GM23248 (cell line): Measurements from ENCODE around the gene RAC2. TPM values are rescaled to one million over a fixed set of nuclear protein-coding genes. Genes with fewer than 3 reads are reported as not detected.

ENCODE experiments used
- DNase-seq: peaks from one replicate; pipeline ENCODE4 v3.0.0-alpha.2; 2015
- H2AFZ ChIP-seq: fragments of 200-600 bp; sonication (generic); 2 replicates; pipeline ENCODE4 v1.6.1; 2016; ENCODE audit warnings: antibody characterized with exemption
- H3F3A ChIP-seq: fragments of 200-600 bp; sonication (generic); 2 replicates; pipeline ENCODE4 v1.6.1; 2016; ENCODE audit warnings: mild to moderate bottlenecking, antibody characterized with exemption, mixed run types; ENCODE audit not compliant: insufficient read depth
- H3K27ac ChIP-seq: fragments of 200-600 bp; sonication (generic); 2 replicates; pipeline ENCODE4 v1.5.1; 2016; ENCODE audit warnings: mild to moderate bottlenecking
- H3K27me3 ChIP-seq: fragments of 200-600 bp; sonication (generic); replicated peaks from 2 replicates; pipeline ENCODE4 v1.6.1; 2016; ENCODE audit warnings: mild to moderate bottlenecking; ENCODE audit not compliant: insufficient read depth
- H3K36me3 ChIP-seq: fragments of 200-600 bp; sonication (generic); 2 replicates; pipeline ENCODE4 v1.6.1; 2016; ENCODE audit warnings: low read depth, mild to moderate bottlenecking
- H3K4me1 ChIP-seq: fragments of 200-600 bp; sonication (generic); 2 replicates; pipeline ENCODE4 v1.6.1; 2016; ENCODE audit warnings: mild to moderate bottlenecking; ENCODE audit not compliant: insufficient read depth
- H3K4me2 ChIP-seq: fragments of 200-600 bp; sonication (generic); one replicate; pipeline ENCODE4 v1.6.1; 2016; ENCODE audit warnings: mild to moderate bottlenecking; ENCODE audit not compliant: unreplicated experiment
- H3K4me3 ChIP-seq: fragments of 200-600 bp; sonication (generic); 2 replicates; pipeline ENCODE4 v1.5.1; 2016; ENCODE audit warnings: mild to moderate bottlenecking
- H3K79me2 ChIP-seq: fragments of 200-600 bp; sonication (generic); 2 replicates; pipeline ENCODE4 v1.6.1; 2016; ENCODE audit warnings: mild to moderate bottlenecking; ENCODE audit not compliant: insufficient read depth
- H3K9ac ChIP-seq: fragments of 200-600 bp; sonication (generic); 2 replicates; pipeline ENCODE4 v1.6.1; 2016; ENCODE audit warnings: mild to moderate bottlenecking
- H3K9me2 ChIP-seq: fragments of 200-600 bp; sonication (generic); 2 replicates; pipeline ENCODE4 v1.6.1; 2016; ENCODE audit warnings: mixed run types, mild to moderate bottlenecking, moderate library complexity; ENCODE audit not compliant: insufficient read depth
- H3K9me3 ChIP-seq: fragments of 200-600 bp; sonication (generic); one replicate; pipeline ENCODE4 v1.6.1; 2017; ENCODE audit warnings: low read depth
- H4K20me1 ChIP-seq: fragments of 200-600 bp; sonication (generic); 2 replicates; pipeline ENCODE4 v1.6.0; 2016; ENCODE audit not compliant: insufficient read depth
- EZH2 ChIP-seq: fragments of 200-600 bp; sonication (generic); IDR thresholded peaks from 2 replicates; pipeline ENCODE4 v1.6.1; 2018; ENCODE audit warnings: antibody characterized with exemption, mild to moderate bottlenecking; ENCODE audit not compliant: insufficient read depth, poor library complexity, severe bottlenecking
- EZH2phosphoT487 ChIP-seq: fragments of 200-600 bp; sonication (generic); IDR thresholded peaks from 2 replicates; pipeline ENCODE4 v1.6.1; 2018; ENCODE audit warnings: antibody characterized with exemption, moderate library complexity, mild to moderate bottlenecking, low read depth; ENCODE audit not compliant: insufficient read depth
- WGBS, 2 experiments: methylation state at CpG; one replicate each; pipeline ENCODE4 v1.1.6; 2015 to 2017; ENCODE audit warnings: low lambda C conversion rate in 2 of 2, low coverage in 1 of 2; ENCODE audit errors: missing lambda C conversion rate in 2 of 2; 5-methylcytosine and 5-hydroxymethylcytosine counted together
- in situ Hi-C: fragments of 300-500 bp; cut with MboI; formaldehyde crosslinking; loops from 2 replicates; pipeline ENCODE4 v1.15.0; 2020
- polyA plus RNA-seq: library from polyadenylated mRNA; unstranded; fragments of >200 nt; fragmentation: Nextera tagmentation; extraction: Ambion mirVana; gene quantifications from 2 replicates; pipeline ENCODE4 v1.2.1, GENCODE V29; 2016
- total RNA-seq: library from RNA; depleted of rRNA; stranded (reverse); fragments of >200 nt; shearing (Covaris generic); gene quantifications from 2 replicates; pipeline ENCODE4 v1.2.3, GENCODE V29; 2014

Gene RAC2
- total and polyA plus RNA-seq, 2 experiments from 2014 or later: 34.9 to 35.1 TPM

- Histone ChIP-seq H3K9ac (no peak overlapping the region), H4K20me1 (no peaks in the 10 kb centered on the region), H3K9me2 (no peaks in the 10 kb centered on the region), H3K27ac (no peak overlapping the region), H2AFZ (no peak overlapping the region), H3K27me3 (no peaks in the 10 kb centered on the region), H3K4me2 (no peak overlapping the region), H3K36me3 (no peaks in the 10 kb centered on the region), H3K79me2 (no peaks in the 10 kb centered on the region), H3F3A (no peaks in the 10 kb centered on the region), H3K9me3 (no peaks in the 10 kb centered on the region), H3K4me3 (no peak overlapping the region), H3K4me1 (peaks cover 15% of the 10 kb centered on the region)
- DNase-seq: no peak
- WGBS, 2 experiments: 81 to 90% methylated on average over 14 to 15 of the region's 15 CpGs
- TF ChIP-seq EZH2 (no peak), EZH2phosphoT487 (no peak)
- in situ Hi-C loops: no loop called here
Observed at GRCh38 chr22:37180531-37181231, 63.4 kb downstream of the RAC2 start.

- no peak overlapping the region for H3K9ac ChIP-seq
- TF ChIP-seq EZH2phosphoT487: no peak
- TF ChIP-seq EZH2: no peak
- H3K79me2 ChIP-seq: no peaks in the 10 kb centered on the region
- in situ Hi-C loops: no loop called here
- no peak for DNase-seq
- no peaks in the 10 kb centered on the region for H3K9me3 ChIP-seq
- H3K4me3 ChIP-seq: no peak overlapping the region
- no peak overlapping the region for H3K27ac ChIP-seq
- H3K36me3 ChIP-seq: no peaks in the 10 kb centered on the region
- H2AFZ ChIP-seq: no peak overlapping the region
- H3K27me3 ChIP-seq: no peaks in the 10 kb centered on the region
- no peak overlapping the region for H3K4me2 ChIP-seq
- no peaks in the 10 kb centered on the region for H3F3A ChIP-seq
- 86 to 88% methylated on average over 30 to 31 of the region's 31 CpGs for WGBS, 2 experiments
- no peaks in the 10 kb centered on the region for H4K20me1 ChIP-seq
- no peaks in the 10 kb centered on the region for H3K9me2 ChIP-seq
- H3K4me1 ChIP-seq: peaks cover 16% of the 10 kb centered on the region
Observed at GRCh38 chr22:37179622-37180420, 64.2 kb downstream of the RAC2 start.

- Histone ChIP-seq H3K9me2 (no peaks in the 10 kb centered on the region), H4K20me1 (no peaks in the 10 kb centered on the region), H3K9ac (no peak overlapping the region), H3K4me1 (peaks cover 16% of the 10 kb centered on the region), H3F3A (peaks cover 5% of the 10 kb centered on the region; the same call in 1 of the 2 replicates), H3K27me3 (no peaks in the 10 kb centered on the region), H3K79me2 (no peaks in the 10 kb centered on the region), H3K27ac (no peak overlapping the region), H3K4me2 (no peak overlapping the region), H2AFZ (no peak overlapping the region), H3K36me3 (no peaks in the 10 kb centered on the region), H3K4me3 (no peak overlapping the region), H3K9me3 (no peaks in the 10 kb centered on the region)
- TF ChIP-seq EZH2: no peak
- TF ChIP-seq EZH2phosphoT487: no peak
- DNase-seq: no peak
- WGBS, 2 experiments: 89% methylated on average over 10 of the region's 10 CpGs
- in situ Hi-C loops: no loop called here
Observed at GRCh38 chr22:37179126-37179470, 65.0 kb downstream of the RAC2 start.

GRCh38 chr22:37178350-37179125, 65.5 kb downstream of the RAC2 start:
- Histone ChIP-seq H3K9ac (no peak overlapping the region), H3F3A (peaks cover 7% of the 10 kb centered on the region; the same call in 1 of the 2 replicates), H3K79me2 (no peaks in the 10 kb centered on the region), H3K4me2 (no peak overlapping the region), H3K9me3 (no peaks in the 10 kb centered on the region), H2AFZ (no peak overlapping the region), H3K4me1 (peaks cover 16% of the 10 kb centered on the region), H4K20me1 (no peaks in the 10 kb centered on the region), H3K27me3 (no peaks in the 10 kb centered on the region), H3K9me2 (no peaks in the 10 kb centered on the region), H3K36me3 (no peaks in the 10 kb centered on the region), H3K27ac (no peak overlapping the region), H3K4me3 (no peak overlapping the region)
- in situ Hi-C loops: no loop called here
- WGBS, 2 experiments: 53 to 59% methylated on average over 17 of the region's 17 CpGs
- no peak for TF ChIP-seq EZH2
- TF ChIP-seq EZH2phosphoT487: no peak
- peak; percentile 11 for DNase-seq
